Daoy (cell line): ENCODE data around the gene PHRF1. TPM values are rescaled to one million over a fixed set of nuclear protein-coding genes. Genes with fewer than 3 reads are reported as not detected.

Source experiments
- DNase-seq: peaks from one replicate; pipeline ENCODE4 v3.0.0-alpha.2; 2015; ENCODE audit warnings: low read depth
- total RNA-seq: library from RNA; depleted of rRNA; stranded (reverse); fragments of >200 nt; shearing (Covaris generic); gene quantifications from 2 replicates; pipeline ENCODE4 v1.2.3, GENCODE V29; 2014; rRNA removed

The PHRF1 gene, protein sequence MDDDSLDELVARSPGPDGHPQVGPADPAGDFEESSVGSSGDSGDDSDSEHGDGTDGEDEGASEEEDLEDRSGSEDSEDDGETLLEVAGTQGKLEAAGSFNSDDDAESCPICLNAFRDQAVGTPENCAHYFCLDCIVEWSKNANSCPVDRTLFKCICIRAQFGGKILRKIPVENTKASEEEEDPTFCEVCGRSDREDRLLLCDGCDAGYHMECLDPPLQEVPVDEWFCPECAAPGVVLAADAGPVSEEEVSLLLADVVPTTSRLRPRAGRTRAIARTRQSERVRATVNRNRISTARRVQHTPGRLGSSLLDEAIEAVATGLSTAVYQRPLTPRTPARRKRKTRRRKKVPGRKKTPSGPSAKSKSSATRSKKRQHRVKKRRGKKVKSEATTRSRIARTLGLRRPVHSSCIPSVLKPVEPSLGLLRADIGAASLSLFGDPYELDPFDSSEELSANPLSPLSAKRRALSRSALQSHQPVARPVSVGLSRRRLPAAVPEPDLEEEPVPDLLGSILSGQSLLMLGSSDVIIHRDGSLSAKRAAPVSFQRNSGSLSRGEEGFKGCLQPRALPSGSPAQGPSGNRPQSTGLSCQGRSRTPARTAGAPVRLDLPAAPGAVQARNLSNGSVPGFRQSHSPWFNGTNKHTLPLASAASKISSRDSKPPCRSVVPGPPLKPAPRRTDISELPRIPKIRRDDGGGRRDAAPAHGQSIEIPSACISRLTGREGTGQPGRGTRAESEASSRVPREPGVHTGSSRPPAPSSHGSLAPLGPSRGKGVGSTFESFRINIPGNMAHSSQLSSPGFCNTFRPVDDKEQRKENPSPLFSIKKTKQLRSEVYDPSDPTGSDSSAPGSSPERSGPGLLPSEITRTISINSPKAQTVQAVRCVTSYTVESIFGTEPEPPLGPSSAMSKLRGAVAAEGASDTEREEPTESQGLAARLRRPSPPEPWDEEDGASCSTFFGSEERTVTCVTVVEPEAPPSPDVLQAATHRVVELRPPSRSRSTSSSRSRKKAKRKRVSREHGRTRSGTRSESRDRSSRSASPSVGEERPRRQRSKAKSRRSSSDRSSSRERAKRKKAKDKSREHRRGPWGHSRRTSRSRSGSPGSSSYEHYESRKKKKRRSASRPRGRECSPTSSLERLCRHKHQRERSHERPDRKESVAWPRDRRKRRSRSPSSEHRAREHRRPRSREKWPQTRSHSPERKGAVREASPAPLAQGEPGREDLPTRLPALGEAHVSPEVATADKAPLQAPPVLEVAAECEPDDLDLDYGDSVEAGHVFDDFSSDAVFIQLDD (N-terminal part only)
- total RNA-seq: 22.0 and 29.2 TPM in 2 replicates

DNA sequence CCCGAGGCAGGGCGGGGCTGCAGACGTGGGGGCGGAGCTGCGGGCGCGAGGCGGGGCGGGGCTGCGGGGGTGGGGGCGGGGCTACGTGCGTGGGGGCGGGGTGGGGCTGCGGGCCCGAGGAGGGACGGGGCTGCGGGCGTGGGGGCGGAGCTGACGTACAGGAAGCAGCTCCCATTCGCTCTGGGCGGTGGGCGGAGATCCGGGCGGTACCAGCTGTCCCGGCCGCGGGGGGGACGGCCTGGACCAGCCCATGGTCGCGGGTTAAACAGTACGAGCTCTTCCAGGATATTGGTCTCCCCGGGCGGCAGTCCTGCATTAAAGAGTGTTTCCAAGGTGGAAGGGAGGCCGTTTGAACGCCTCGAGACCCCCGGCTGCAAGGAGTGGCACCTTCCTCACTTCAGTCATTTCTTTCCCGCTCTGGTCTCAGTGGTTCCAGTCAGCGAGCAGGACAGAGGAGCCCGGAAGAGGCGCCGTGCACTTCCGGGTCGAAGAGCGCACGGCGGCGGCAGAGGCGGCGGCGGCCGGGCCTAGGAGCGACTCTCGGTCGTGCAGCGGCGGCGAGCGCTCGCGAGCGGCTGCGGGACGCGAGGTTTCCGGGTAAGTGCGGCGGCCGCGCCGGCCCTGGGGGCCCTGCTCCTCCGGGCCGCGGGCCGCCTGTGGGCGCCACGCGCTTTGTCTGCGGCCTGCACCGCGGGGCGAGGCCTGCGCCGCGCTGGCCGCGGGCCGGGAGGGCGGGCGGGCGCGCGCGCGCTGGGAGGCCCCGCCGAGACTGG is at the start of gene PHRF1:
Gene PHRF1, plus strand, starts transcription at position 475 of the 773 bp plus-strand sequence. CDS start 5,043 bp downstream, outside the sequence.
- DNase-seq: peak; percentile 94

DNA sequence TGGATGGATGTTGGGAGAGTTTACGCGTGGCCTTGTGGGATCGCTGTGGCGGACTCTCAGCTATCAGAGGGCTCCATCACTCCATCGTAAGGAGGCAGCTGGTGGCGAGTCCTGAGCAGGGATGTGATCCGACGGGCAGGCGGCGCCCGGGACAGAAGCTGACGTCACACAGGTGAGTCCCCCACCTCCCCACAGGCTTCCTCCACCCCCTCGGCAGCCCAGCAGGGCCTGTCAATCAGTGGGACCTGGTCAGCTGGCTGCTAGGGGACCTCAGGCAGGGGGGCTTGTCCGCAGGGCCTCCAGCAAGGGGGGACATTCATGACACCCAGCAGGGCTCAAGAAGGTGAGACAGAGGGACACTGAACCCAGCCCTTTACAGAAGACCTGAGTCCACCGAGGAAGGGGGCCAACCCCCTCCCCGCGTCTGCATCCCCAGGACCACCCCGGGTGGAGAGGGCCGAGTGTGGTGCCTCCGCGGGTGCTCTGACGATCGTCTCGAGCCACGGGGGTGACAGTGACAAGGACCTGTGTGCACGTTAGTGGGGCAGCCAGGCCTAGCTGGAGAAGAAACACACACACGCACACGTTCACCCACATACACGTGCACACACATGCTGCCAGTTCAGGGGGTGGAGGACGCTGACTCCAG is 48.0 kb upstream of the PHRF1 start:
- DNase-seq: no peak

DNA sequence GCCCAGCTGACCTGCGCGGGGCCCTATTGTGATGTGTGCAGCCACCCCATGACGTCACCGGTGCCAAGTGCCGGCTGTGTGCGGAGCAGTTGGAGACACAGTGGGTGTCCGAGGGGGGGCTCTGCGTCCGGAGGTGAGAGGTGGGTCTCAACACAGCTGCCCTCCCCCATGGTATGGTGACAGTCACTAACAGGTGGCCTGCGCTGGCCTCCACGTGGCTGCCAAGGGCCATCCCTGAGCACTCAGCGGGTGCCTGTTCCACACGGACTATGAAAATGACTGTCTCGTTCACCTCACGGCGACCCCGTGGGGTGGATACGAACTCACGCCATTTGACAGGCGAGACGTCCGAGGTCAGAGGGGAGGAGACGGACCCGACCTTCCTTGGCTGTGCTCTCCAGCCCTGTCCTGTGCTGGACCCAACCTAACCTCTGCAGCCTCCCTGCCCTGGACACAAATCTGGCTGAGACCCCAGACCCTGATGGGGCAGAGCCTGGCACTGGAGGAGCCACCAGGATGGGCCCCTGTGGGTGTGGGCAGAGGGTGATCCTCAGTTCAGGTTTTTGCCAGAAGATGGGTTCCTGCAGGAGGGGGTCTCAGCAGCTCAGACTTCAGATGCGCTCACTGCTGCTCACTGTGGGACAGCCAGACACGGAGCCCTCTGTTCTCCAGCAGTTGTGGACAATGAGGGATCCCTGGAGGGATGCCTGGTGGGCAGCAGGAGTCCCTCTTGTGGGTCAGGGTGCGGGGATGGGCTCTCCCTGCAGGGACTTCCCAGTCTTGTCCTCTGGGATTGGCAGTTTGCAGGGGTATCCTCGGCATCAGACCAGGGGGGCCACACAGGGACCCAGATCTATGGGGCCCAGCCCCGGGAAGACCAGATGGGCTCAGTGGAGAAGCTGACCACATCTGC is 47.2 kb upstream of the PHRF1 start:
- no peak for DNase-seq

DNA sequence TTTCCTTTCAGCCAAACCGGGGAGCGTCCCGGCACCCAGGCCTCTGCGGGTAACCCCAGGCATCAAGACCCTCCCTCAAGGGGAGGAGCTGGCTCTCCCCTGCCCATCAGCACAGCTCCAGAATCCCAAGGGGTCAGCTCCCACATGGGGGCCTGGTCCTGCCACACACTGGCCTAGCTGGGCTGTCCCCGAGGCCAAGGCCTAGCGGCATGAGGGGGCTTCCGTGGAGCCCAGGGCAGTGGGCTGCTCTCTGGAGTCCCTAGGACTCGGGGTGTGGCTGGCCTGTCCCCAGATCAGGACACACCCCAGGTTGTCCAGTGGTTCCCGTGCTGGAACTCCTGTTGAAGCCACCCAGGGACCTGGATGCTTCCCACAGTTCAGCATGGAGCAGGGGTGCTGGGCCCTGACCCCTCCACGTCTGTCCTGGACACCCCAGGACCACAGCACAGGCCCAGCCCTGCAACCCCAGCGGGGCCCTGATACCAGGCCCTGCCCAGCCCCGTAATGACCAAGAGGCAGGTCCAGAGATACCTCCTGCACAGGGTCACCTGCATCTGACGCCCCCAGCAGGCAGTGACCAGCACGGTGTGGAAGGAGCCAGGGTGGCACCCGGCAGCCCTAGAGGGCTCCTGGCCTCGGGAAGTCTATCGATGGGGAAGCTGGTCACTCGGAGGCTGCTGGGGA is 46.4 kb upstream of the PHRF1 start:
- no peak for DNase-seq

DNA sequence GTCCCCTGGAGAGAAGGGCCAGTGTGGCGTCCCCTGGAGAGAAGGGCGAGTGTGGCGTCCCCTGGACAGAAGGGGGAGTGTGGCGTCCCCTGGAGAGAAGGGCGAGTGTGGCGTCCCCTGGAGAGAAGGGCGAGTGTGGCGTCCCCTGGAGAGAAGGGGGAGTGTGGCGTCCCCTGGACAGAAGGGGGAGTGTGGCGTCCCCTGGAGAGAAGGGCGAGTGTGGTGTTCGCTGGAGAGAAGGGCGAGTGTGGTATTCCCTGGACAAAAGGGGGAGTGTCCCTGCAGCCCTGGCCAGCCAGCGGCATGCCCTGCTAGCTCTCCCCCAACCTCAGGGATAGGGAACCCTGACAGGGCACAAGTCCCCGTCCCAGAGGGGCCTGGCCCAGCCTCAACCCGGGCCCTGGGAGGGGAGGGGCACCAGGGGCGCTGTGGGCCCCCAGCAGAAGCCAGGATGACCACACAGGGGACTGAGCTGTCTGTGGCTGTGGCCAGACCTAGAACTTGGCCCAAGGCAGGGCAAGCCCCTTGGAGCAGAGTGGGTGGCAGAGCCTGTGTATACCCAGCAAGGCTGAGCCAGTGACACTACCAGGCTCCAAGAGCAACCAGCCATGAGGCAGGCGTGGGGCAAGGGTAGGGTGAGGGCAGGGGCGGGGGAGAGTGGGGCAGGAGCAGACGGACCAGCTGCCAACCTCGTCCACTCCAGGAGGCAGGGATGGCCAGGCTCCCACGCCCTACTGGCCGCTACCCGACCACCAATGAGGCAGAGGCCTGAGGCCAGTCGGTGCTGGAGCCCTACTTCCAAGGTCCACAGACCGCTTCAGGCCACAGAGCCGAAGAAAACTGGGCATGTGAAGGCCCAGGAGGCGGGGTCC is 45.1 kb upstream of the PHRF1 start:
- no peak for DNase-seq

DNA sequence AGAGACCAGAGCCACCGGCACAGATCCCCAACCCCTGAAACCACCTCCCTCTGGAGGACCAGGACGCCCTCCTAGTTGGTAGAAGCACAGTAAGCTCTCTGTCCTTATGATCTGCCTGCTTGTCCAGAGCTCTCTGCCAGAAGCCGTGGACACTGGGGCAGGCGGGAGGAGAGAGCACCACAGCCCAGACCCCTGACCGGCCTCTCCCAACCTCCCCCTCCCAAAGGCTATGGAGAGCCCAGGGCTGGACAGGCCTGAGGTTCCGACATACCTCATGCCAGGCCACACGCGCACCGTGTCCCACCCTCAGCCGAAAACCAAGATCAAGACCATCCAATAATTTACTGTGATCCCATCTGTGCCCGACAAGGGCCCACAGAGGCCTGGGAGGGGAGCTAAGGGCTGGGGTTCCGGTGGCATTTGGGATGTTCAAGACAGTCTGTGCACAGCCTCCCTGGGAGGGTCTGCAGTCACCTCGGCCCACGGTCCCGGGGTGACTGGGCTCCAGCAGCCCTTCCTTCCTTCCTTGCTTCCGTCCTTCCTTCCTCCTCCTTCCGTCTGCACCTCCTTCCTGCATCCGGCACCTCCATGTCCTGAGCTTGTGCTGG is 44.2 kb upstream of the PHRF1 start:
- DNase-seq: no peak

DNA sequence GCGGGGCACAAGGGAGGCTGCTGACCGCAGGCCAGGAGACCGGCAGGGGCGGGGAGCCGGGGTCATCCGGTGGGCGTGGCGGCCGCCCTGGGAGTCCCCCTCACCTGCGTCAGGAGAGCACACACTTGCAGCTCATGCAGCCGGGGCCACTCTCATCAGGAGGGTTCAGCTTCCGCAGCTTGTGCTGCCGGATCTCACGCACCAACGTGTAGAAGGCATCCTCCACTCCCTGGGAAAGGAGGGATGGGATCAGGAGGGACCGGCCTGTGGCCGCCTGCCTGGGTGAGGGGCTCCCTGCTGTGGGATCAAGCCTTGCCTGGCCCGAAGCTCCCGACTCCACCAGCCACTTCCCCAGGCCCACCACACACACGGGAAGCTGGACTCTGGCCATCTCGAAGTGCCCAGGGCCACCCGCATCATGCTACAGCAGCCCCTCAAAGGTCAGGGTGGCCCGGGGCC is 43.7 kb upstream of the PHRF1 start:
- no peak for DNase-seq

DNA sequence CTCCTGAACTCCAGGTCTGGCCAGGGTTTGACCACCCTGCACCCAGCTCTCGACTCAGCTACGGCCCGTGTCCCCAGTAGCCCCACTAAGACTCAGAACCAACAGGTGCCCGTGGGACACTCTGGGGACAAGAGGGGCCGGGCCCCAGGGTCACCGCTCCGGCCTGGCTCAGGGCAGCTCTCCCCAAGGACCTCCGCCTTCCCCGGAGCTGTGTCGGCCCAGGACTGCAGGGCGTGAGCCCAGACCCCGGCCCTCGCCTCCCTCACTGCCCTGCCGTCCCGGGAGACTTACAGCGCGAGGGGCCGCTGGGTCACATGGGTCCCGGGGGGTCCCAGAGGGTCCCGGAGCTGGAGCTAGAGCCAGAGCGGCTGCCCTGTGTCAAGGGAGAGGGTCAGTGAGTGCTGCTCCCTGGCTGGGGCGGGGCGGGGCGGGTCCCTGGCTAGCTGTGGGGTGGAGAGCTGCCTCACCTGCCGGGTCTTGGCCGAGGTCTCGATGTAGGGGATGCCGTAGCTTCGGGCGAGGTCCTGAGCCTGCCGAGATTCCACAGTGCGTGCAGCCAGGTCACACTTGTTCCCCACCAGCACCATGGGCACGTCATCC is 43.2 kb upstream of the PHRF1 start:
- no peak for DNase-seq

DNA sequence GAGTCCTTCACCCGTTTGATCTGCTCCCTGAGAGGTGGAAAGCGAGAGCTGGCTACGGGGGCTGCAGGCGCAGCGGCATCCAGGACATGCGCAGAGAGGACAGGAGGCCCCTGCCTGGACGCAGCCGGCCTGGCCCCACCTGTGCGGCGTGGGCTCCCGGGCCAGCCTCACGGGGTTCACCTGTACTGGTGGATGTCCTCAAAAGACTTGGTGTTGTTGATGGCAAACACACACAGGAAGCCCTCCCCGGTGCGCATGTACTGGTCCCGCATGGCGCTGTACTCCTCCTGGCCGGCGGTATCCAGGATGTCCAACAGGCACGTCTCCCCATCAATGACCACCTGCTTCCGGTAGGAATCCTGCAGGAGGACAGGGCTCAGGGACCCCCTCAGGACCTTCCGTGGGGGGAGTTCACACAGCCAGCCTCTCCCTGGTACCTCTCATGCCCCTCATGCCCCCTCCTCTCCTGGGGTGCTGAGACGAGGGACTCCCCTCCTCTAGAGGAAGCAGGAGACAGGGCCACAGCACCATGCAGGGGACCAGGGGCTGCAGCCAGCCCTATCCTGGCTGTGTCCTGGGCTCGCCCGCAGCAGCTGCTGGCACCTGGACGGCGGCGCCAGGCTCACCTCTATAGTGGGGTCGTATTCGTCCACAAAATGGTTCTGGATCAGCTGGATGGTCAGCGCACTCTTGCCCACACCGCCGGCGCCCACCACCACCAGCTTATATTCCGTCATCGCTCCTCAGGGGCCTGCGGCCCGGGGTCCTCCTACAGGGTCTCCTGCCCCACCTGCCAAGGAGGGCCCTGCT is 42.5 kb upstream of the PHRF1 start:
- DNase-seq: no peak

DNA sequence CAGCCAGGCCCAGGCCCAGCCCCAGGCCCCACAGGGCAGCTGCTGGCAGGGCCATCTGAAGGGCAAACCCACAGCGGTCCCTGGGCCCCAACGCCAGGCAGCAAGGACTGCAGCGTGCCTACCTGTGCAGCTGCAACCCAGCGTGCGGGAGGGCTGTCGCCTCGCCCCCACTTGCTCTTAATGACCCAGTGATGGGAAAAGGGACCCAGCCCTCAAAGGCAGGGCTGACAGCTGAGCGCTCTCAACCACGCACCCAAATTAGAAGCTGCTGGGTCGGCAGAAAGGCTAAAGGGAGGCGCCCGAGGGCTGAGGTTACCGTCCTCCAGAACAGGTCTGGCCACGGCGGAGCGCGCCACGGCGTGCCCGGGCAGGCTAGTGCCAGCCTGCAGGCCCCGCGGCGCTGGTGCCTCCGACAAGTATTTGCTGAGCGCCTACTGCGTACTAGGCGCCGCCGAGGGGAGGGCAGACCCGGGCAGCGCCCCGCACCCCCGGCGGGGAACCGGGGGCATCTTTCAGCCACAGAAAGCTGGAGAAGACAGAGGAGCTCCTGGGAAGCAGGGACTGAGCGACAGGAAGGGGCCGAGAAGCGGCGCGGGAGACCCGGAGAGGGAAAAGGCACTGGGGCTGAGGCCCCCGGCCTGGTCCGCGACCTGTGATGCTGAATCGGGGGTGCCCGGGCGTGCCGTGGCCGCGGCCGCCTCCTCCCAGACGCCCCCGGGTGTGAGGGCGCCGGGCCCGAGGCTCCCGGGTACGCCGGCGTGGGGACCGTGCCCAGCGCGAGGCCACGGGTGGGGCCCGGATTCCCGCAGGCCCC is 41.7 kb upstream of the PHRF1 start:
- DNase-seq: no peak

DNA sequence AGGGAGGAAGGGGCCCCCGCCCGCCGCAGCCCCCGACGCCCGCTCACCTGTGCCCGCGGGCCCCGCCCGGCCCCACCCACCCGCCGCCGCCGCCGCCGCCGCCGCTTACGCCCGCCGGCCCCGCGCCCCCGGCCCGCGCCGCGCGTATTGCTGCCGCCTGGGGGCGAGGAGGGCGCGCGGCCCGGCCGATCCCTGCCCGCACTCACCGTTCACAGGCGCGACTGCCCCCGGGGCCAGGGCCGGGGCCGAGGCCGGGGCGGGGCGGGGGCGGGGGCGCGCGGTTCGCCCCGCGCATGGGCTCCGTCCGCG is 41.1 kb upstream of the PHRF1 start:
- no peak for DNase-seq

DNA sequence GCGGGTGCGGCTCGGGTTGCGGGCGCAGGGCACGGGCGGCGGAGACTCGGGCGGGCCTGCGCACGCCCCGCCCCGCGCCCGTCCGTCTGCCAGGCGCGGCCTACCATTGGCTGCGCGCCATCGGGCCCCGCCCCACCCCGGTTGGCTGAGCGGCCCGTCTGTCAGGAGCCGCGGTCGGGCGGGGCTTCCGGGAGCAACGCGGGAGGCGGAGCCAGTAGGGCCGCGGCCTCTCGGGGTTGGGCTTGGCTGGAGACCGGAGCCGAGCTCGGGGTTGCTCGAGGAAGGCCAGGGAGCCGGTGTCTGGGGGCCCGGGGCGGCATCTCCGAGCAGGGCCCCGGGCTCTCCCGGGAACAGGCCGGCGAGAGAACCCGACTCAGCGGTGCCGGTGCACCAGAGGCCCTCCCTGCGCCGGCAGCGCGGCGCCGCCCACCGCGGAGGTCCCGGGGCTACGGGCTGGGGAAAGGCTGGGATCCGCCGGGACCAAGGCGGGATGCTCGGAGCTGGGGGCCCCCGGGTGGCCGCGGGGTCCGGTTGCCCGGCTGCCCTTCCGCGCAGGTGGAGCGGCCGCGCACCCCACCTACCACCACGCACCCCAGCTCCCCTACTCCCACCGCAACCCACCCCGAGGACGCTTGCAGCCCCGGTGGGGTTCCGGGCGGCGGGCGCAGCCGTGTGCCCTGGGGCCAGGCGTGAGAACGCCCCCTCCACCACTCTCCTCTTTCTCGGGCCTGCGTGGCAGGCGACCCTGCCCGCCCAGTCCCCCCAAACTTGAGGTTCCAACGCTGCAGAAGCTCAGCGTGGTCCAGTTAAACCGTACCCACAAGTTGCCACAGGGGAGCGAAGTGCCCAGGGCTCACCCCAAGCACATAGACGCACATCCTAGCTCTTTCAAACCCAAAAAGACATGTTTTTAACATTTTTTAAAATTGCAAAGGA is 40.5 kb upstream of the PHRF1 start, which contains the start of gene HRAS:
Gene HRAS, minus strand, starts transcription at position 58 of the 936 bp plus-strand sequence.
- peak; percentile 95 for DNase-seq

DNA sequence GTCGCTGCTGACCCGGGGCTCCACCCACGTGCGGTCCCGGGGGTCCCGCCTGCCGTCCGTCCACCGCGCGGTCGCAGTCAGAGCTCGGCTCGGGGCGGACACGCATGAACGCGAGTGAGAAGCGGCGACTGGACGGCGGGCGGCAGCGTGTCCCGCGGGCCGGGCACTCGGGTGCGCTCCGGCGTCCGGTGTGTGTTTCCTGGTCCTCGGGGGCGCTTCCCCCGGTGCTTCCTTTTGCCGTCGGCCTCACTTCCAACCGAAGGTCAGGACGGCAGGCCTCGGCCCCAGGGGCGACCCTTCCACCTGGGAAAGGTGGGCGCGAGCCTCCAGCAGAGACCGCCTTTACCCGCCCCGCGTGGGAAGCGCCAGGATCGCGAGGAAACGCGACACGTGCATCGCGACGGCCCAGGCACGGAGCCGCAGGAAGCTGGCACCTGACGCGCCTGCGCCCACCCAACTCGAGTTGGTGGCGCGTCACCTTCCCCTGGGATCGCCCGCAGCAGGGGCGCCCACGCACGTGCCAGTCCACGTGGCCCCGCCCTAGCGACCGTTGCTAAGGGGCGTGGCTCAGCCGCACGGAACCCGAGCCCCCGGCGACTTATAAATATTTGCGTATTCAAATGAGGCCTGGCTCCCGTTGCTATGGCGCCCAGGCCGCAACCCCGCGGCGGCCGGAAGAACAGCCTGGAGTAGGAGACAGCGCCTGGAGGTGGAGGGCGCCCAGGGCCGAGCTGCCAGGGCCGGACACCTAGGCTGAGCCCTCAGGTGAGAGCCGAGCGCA is 39.2 kb upstream of the PHRF1 start, which contains the start of gene LRRC56:
Gene LRRC56, plus strand, starts transcription at position 687 of the 781 bp plus-strand sequence. CDS start 3,158 bp downstream, outside the sequence.
- peak; percentile 82 for DNase-seq
